Measurements from ENCODE around the gene BBOX1. TPM values are rescaled to one million over a fixed set of nuclear protein-coding genes. Genes with fewer than 3 reads are reported as not detected.

BBOX1 gene
- total RNA-seq, 1 experiment from 2014 or later = not detected

- Histone ChIP-seq H3K4me1 (ENCODE audit: control insufficient read depth in 1 of 2, insufficient read depth in 2 of 2, low read length in 2 of 2) (no peaks in the 10 kb centered on the region), H4K20me1 (ENCODE audit: insufficient read depth) (no peaks in the 10 kb centered on the region), H3K4me2 (ENCODE audit: low read length) (no peak overlapping the region), H3K9me2 (ENCODE audit: insufficient read depth) (no peaks in the 10 kb centered on the region), H3K27me3 (ENCODE audit: insufficient read depth, low read length) (no peaks in the 10 kb centered on the region), H3K4me3 (replicated peaks in 1 of 2; ENCODE audit: low read depth in 1 of 2, low read length in 2 of 2) (no peak overlapping the region), H3K27ac (ENCODE audit: low read depth, low read length) (no peak overlapping the region), H2AFZ (ENCODE audit: low read depth, low read length, poor library complexity, severe bottlenecking) (no peak overlapping the region), H3K36me3 (ENCODE audit: control insufficient read depth in 1 of 2, insufficient read depth in 2 of 2, low read length in 2 of 2) (no peaks in the 10 kb centered on the region), H3K9ac (ENCODE audit: low read length) (no peak overlapping the region), H3K9me3 (ENCODE audit: control insufficient read depth in 1 of 2, insufficient read depth in 1 of 2, low read depth in 1 of 2, low read length in 2 of 2) (no peaks in the 10 kb centered on the region), H3K79me2 (ENCODE audit: insufficient read depth, low read length) (no peaks in the 10 kb centered on the region)
- intact Hi-C loops (cut with micrococcal nuclease) = no loop called here
- no peak for DNase-seq (ENCODE audit: low read depth, low spot score)
- ChIA-PET POLR2A (no interaction called here), RAD21 (ENCODE audit: low non-redundant PET in 1 of 2, low total read pairs in 2 of 2, uncharacterized antibody in 2 of 2, unreplicated experiment in 2 of 2) (no interaction called here), CTCF (no interaction called here)
- TF ChIP-seq TCF7L2 (IDR thresholded peaks at IDR 0.05; ENCODE audit: borderline replicate concordance, extremely low read depth, insufficient read depth, insufficient read length) (no peak), POLR2A (IDR thresholded peaks at IDR 0.05; ENCODE audit: borderline replicate concordance, extremely low read depth, insufficient read depth, insufficient read length) (no peak), ZFX (IDR thresholded peaks at IDR 0.05) (no peak), ATF3 (IDR thresholded peaks at IDR 0.05) (no peak), MAX (IDR thresholded peaks at IDR 0.05) (no peak), SRF (IDR thresholded peaks at IDR 0.05; ENCODE audit: low read depth) (no peak), SIN3A (IDR thresholded peaks at IDR 0.05; ENCODE audit: low read depth) (no peak), CBX3 (IDR thresholded peaks at IDR 0.05; ENCODE audit: low read depth) (no peak), ZNF274 (IDR thresholded peaks at IDR 0.05; ENCODE audit: low read depth, low read length) (no peak), CTCF (IDR thresholded peaks at IDR 0.05 in 2 of 3, conservative IDR thresholded peaks at IDR 0.05 in 1 of 3; ENCODE audit: borderline replicate concordance in 1 of 3, insufficient read depth in 1 of 3, low read depth in 2 of 3, low read length in 2 of 3) (no peak), JUND (IDR thresholded peaks at IDR 0.05) (no peak), YY1 (IDR thresholded peaks at IDR 0.05; ENCODE audit: extremely low read depth, insufficient replicate concordance, low read depth, low read length) (no peak), EZH2 (IDR thresholded peaks at IDR 0.05) (no peak), CEBPB (IDR thresholded peaks at IDR 0.05; ENCODE audit: low read depth) (no peak), ELF1 (IDR thresholded peaks at IDR 0.05; ENCODE audit: borderline replicate concordance, low read depth) (no peak), EZH2phosphoT487 (IDR thresholded peaks at IDR 0.05; ENCODE audit: borderline replicate concordance) (no peak), POLR2AphosphoS5 (IDR thresholded peaks at IDR 0.05; ENCODE audit: low read depth, low read length) (no peak), REST (IDR thresholded peaks at IDR 0.05; ENCODE audit: low read depth) (no peak), EGR1 (IDR thresholded peaks at IDR 0.05; ENCODE audit: low read depth) (no peak), ZBTB33 (IDR thresholded peaks at IDR 0.05; ENCODE audit: extremely low read depth, insufficient replicate concordance, low read length) (no peak)
- ATAC-seq = no peak
- BruUV-seq (replicated peaks) = no TSS peak
Measured at GRCh38 chr11:27138716-27139115, 98.1 kb downstream of the BBOX1 start.

Data from HCT116 (cell line).